Muscle layer of colon (tissue), 2 donors: ENCODE measurements around the gene HERC4.
"Not testable (repeated sequence)": the region's sequence is repeated elsewhere in the genome, so short reads cannot be mapped to it uniquely, and the experiment has no call there.

Source experiments
- H3K27ac ChIP-seq: one replicate; pipeline ENCODE4 v1.7.0; 2013; ENCODE audit warnings: low read depth, mild to moderate bottlenecking, low read length, moderate library complexity
- H3K27me3 ChIP-seq, 2 donors: one replicate each; pipeline ENCODE4 v1.7.0; 2013; ENCODE audit warnings: low read length in 2 of 2, mild to moderate bottlenecking in 2 of 2; ENCODE audit not compliant: insufficient read depth in 2 of 2, control insufficient read depth in 1 of 2
- H3K36me3 ChIP-seq: one replicate; pipeline ENCODE4 v1.7.0; 2013; ENCODE audit warnings: mild to moderate bottlenecking, low read length; ENCODE audit not compliant: insufficient read depth
- H3K4me1 ChIP-seq: one replicate; pipeline ENCODE4 v1.7.0; 2013; ENCODE audit warnings: mild to moderate bottlenecking, low read length; ENCODE audit not compliant: insufficient read depth
- H3K4me3 ChIP-seq, 2 donors: one replicate each; pipeline ENCODE4 v1.7.0; 2013; ENCODE audit warnings: low read length in 2 of 2, low read depth in 1 of 2, mild to moderate bottlenecking in 1 of 2, moderate library complexity in 1 of 2
- H3K9ac ChIP-seq: one replicate; pipeline ENCODE4 v1.7.0; 2013; ENCODE audit warnings: low read length
- H3K9me3 ChIP-seq: one replicate; pipeline ENCODE4 v1.7.0; 2013; ENCODE audit warnings: mild to moderate bottlenecking, low read length
- donor health status: abdominal sarcoma.
- donor health status: Adenocarcinoma of cecum.

Gene HERC4

DNA sequence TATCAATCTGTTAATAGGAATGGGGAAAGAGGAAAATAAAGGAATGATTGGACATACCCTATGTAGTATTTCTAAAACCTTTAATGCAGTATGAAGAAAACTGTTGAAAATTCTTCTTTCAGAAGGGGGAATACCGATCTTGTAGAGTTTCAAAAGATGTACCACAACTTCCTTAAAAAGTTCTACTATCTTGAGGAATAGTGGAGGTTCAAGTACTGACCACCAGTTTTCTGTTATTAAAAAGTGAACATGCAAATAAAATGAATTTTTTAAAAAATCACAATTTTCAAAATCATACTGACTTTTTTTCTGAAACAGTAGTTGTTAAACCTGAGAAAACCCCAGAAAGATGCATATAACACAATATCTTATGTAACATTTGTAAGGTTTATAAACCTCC lies 86.5 kb downstream of the HERC4 start:
- Histone ChIP-seq H3K27me3 (no peaks in the 10 kb centered on the region), H3K9ac (no peak overlapping the region), H3K4me3 (no peak overlapping the region), H3K9me3 (no peaks in the 10 kb centered on the region), H3K27ac (no peak overlapping the region), H3K4me1 (no peaks in the 10 kb centered on the region), H3K36me3 (peaks cover 31% of the 10 kb centered on the region)

DNA sequence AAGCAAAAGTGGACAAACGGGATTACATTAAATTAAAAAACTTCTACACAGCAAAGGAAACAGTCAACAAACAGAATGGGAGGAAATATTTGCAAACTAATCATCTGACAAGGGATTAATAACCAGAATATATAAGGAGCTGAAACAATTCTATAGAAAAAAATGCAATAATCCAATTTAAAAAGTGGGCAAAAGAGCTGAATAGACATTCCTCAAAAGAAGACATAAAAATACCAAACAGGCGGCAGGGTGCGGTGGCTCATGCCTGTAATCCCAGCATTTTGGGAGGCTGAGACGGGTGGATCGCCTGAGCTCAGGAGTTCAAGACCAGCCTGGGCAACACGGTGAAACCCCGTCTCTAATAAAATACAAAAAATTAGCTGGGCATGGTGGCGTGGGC lies 92.5 kb downstream of the HERC4 start:
- H3K9me3 ChIP-seq, H3K27ac ChIP-seq, H3K4me3 ChIP-seq, H3K27me3 ChIP-seq, H3K4me1 ChIP-seq, H3K9ac ChIP-seq: not testable (repeated sequence)
- H3K36me3 ChIP-seq: peaks cover 24% of the 10 kb centered on the region

DNA sequence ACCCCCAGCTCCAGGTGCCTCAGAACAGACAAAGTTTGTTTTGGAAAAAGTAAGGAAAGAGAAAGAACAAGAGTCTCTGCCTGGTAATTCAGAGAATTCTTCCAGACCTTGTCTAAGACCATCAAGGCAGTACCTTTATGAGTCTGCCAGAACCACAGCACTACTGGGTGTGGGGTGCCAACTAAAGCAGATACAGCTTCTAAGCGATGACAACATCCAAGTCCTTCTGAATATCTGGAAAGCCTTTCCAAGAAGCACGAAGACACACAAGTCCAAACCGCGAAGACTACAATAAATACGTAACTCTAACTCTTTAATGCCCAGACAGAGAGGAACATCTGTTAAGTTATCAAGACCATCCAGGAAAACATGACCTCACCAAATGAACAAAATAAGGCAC lies 96.3 kb downstream of the HERC4 start:
- H3K9me3 ChIP-seq: no peaks in the 10 kb centered on the region
- H3K36me3 ChIP-seq: peaks cover 26% of the 10 kb centered on the region
- H3K27me3 ChIP-seq: no peaks in the 10 kb centered on the region
- no peak overlapping the region for H3K9ac ChIP-seq
- peaks cover 9% of the 10 kb centered on the region for H3K4me1 ChIP-seq
- no peak overlapping the region for H3K4me3 ChIP-seq
- H3K27ac ChIP-seq: no peak overlapping the region

DNA sequence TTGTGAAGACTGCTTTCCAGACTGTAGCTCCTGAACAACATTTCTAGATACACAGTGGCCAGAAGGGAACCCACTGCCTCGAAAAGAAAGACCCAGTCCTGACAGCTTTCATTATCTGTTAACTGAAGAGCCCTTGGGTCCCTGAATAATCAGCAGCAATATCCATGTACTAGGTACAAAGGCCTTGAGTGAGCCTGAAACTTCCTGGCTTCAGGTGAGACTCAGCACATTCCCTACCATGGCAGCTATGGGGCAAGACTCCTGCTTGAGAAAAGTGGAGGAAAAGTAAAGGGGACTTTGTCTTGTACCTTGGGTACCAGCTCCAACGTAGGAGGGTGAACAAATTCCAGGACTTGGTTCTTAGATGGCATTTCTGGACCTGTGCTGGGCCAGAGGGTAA lies 97.8 kb downstream of the HERC4 start:
- H3K36me3 ChIP-seq: peaks cover 26% of the 10 kb centered on the region
- no peak overlapping the region for H3K27ac ChIP-seq
- H3K27me3 ChIP-seq: no peaks in the 10 kb centered on the region
- H3K4me1 ChIP-seq: peaks cover 9% of the 10 kb centered on the region
- no peak overlapping the region for H3K4me3 ChIP-seq
- no peak overlapping the region for H3K9ac ChIP-seq
- H3K9me3 ChIP-seq: no peaks in the 10 kb centered on the region

DNA sequence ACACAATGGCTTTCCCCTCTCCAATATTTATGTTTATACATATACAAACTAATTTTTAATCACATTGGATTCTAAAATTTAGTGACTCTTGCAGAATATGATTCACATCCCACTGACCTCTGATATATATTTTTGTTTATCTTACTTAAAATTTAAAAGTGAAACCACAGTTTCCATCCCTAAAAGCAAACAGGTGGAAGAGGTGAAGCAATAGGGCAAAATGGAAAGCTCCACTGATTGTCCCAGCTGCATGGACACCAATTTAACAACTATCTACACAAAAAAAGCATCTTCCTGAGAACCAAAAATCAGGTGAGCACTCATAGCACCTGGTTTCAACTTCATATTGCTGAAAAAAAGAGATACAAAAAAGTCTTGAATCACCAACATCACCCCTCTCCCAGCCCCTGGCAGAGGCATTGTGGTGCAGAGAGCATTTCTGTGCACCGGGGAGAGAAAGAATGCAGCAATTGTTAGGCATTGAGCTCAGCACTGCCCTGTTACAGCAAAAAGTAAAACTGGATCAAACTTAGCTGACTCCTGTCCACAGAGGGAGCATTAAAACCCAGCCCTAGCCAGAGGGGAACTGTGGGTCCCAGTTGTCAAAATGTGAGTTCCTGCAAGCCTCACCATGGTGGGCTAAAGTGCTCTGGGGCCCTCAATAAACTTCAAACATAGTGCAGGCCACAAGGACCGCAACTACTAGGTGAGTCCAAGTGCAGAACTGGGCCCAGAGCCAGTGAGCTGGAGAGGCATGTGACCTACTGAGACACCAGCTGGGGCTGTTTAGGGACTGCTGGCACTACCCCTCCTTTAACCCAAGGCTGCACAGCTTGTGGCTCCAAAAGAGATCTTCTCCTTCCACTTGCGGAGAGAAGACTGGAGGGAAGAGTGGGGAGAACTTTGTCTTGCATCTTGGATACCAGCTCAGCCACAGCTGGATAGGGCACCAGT lies 98.5 kb downstream of the HERC4 start:
- no peak overlapping the region for H3K9ac ChIP-seq
- H3K4me3 ChIP-seq: no peak overlapping the region
- no peaks in the 10 kb centered on the region for H3K27me3 ChIP-seq
- H3K36me3 ChIP-seq: peaks cover 30% of the 10 kb centered on the region
- H3K9me3 ChIP-seq: no peaks in the 10 kb centered on the region
- peaks cover 9% of the 10 kb centered on the region for H3K4me1 ChIP-seq
- no peak overlapping the region for H3K27ac ChIP-seq

DNA sequence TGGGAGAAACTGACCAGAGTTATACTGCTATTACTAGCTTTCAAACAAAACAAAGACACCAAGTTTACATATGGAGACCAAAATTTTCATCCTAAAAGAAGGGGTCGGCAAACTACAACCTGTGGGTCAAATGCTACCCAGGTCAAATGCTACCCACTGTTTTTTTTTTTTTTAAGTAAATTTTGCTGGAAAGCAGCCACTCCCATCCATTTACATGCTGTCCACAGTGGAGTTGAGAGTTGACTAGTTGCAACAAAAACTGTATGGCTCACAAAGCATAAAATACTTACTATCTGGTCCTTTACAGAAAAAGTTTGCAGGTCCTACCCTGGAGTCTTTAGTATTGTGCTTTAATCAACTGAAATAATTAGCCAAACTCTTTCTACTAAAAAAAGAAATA lies 99.2 kb downstream of the HERC4 start:
- Histone ChIP-seq H3K9ac (no peak overlapping the region), H3K27me3 (no peaks in the 10 kb centered on the region), H3K4me3 (no peak overlapping the region), H3K9me3 (no peaks in the 10 kb centered on the region), H3K27ac (no peak overlapping the region), H3K36me3 (peaks cover 30% of the 10 kb centered on the region), H3K4me1 (peaks cover 9% of the 10 kb centered on the region)

DNA sequence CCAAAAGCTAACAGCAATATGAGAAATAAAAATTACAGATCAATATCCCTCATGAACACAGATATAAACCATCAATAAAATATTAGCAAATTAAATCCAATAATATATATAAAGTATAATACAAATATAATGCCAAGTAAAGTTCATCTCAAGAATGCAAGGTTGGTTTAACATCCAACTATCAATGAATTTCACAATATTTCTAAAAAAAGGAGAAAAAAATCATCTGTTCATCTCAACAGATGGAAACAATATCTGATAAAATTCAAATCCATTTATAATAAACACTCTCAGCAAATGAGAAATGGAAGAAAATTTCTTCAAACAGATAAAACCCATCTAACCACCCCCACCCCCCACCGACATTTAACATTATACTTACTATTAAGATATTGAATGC lies 103.8 kb downstream of the HERC4 start:
- peaks cover 8% of the 10 kb centered on the region for H3K36me3 ChIP-seq

DNA sequence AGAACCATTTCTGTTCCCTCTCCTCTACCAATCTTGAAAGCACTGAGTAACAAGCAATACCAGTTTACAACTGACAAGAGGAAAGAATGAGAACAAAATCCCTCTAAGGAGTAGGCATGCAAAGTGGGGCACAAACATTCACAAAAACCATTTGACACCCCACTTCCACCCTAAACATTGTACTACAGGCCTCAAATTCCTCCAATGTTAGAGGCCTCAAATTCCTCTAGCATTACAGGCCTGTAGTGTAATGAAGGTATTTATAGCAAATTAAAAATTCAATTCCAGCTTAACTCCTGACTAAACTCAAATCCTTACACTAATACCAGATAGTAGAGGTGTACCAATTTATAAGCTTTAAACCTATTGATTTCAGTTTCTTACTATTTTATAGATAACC lies 105.2 kb downstream of the HERC4 start:
- Histone ChIP-seq H3K27ac (no peak overlapping the region), H3K27me3 (no peaks in the 10 kb centered on the region), H3K4me1 (no peaks in the 10 kb centered on the region), H3K9ac (no peak overlapping the region), H3K4me3 (no peak overlapping the region), H3K36me3 (peaks cover 18% of the 10 kb centered on the region), H3K9me3 (no peaks in the 10 kb centered on the region)

More for the DNA sequence above, 103.8 kb downstream of the HERC4 start:
- peaks cover 2% of the 10 kb centered on the region for H3K4me1 ChIP-seq
- no peaks in the 10 kb centered on the region for H3K27me3 ChIP-seq
- no peak overlapping the region for H3K4me3 ChIP-seq
- H3K9ac ChIP-seq: no peak overlapping the region
- H3K9me3 ChIP-seq: no peaks in the 10 kb centered on the region
- no peak overlapping the region for H3K27ac ChIP-seq

DNA sequence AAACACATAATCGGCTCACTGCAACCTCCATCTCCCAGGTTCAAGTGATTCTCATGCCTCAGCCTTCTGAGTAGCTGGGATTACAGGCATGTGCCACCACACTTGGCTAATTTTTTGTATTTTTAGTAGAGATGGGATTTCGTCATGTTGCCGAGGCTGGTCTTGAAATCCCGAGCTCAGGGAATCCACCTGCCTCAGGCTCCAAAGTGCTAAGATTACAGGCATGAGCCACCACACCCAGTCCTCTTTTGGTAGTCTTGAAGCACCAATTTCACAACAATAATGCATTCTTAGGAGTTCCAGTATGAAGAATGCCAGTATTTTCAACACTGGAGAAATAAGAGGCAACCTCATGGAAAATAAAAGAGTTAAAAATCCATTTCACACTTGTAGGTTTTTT lies 109.0 kb downstream of the HERC4 start:
- H3K4me3 ChIP-seq, H3K9me3 ChIP-seq, H3K9ac ChIP-seq, H3K27me3 ChIP-seq, H3K27ac ChIP-seq, H3K4me1 ChIP-seq: not testable (repeated sequence)
- H3K36me3 ChIP-seq: peaks cover 14% of the 10 kb centered on the region

DNA sequence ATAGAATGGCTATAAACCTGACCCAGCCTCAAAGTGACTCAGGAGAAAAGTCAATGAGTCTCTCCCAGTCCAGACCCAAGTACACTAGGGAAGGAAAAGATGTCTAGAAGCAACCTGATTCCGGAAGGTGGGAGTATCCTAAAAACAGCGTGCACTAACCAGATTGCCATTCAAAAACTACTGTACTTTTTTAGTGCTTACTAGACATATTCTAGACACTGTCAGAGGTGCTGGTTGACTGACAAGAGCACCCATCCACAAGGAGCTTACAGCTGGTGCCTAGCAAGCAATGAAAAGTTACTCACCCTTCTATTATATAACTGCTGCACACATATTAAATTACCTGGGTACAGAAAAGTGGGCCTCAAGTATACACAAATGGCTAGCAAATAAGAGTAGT lies 109.6 kb downstream of the HERC4 start:
- Histone ChIP-seq H3K27me3 (no peaks in the 10 kb centered on the region), H3K36me3 (peaks cover 18% of the 10 kb centered on the region), H3K27ac (no peak overlapping the region), H3K4me1 (no peaks in the 10 kb centered on the region), H3K9me3 (no peaks in the 10 kb centered on the region), H3K4me3 (no peak overlapping the region), H3K9ac (no peak overlapping the region)

DNA sequence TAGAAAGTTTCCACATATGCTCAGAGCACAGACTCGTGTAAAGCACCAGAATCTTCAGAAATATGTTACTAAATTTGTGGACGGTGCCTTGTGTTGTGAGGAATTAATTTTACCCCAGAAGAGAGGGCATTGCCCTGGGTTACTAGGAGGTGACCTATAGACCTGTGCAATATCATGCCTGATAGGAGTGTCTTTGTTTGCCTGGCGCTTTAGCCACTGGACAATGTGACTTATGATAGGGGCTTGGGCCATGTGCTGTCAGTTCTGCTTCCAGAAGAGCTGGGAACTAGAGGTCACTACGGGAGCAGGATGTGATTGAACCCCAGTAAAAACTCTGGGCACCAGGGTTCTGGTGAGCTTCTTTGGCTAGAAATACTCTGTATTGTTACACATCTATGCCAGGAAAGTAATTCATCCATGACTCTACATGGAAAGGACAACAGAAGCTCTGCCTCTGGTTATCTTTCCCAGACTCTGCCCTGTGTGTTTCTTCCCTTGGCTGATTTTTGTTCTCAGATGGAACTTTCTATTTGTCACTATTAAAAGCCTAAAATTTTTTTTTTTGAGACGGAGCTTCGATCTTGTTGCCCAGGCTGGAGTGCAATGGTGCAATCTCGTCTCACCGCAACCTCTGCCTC lies 115.1 kb downstream of the HERC4 start:
- no peaks in the 10 kb centered on the region for H3K9me3 ChIP-seq
- H3K36me3 ChIP-seq: peaks cover 4% of the 10 kb centered on the region

More for the DNA sequence above, 115.1 kb downstream of the HERC4 start:
- H3K9ac ChIP-seq: no peak overlapping the region
- no peak overlapping the region for H3K27ac ChIP-seq
- H3K4me1 ChIP-seq: no peaks in the 10 kb centered on the region
- no peak overlapping the region for H3K4me3 ChIP-seq
- no peaks in the 10 kb centered on the region for H3K27me3 ChIP-seq
